ENCODE data around the gene PRRT3. TPM values are rescaled to one million over a fixed set of nuclear protein-coding genes. Genes with fewer than 3 reads are reported as not detected.

PRRT3 gene
- total and polyA plus RNA-seq, 2 of the 13 experiments (the other 11 are each of a cell fraction or from before 2014, with no cell fraction given): 0.22 to 0.44 TPM

GRCh38 chr3:9902372-9903237, 49.6 kb downstream of the PRRT3 start, which contains the start of gene IL17RE (continued):
- TF ChIP-seq ZNF563 (CRISPR knock-in tag; IDR thresholded peaks at IDR 0.05) (no peak), ONECUT2 (CRISPR knock-in tag; IDR thresholded peaks at IDR 0.05) (no peak), ZNF430 (CRISPR knock-in tag; IDR thresholded peaks at IDR 0.05) (peak; percentile 72; the same call in 1 of the 2 replicates), ZKSCAN8 (CRISPR knock-in tag; IDR thresholded peaks at IDR 0.05; ENCODE audit: borderline replicate concordance) (no peak), ZNF432 (CRISPR knock-in tag; IDR thresholded peaks at IDR 0.05; ENCODE audit: borderline replicate concordance) (no peak), ZNF234 (CRISPR knock-in tag; conservative IDR thresholded peaks at IDR 0.05) (no peak), ARID3A (IDR thresholded peaks at IDR 0.05; ENCODE audit: low read depth, low read length) (no peak), ZNF124 (CRISPR knock-in tag; IDR thresholded peaks at IDR 0.05) (no peak), BORCS8-MEF2B (CRISPR knock-in tag; IDR thresholded peaks at IDR 0.05) (no peak; the same call in 1 of the 2 replicates), KDM3A (CRISPR knock-in tag; IDR thresholded peaks at IDR 0.05; ENCODE audit: low read depth) (no peak), KLF15 (CRISPR knock-in tag; IDR thresholded peaks at IDR 0.05; ENCODE audit: borderline replicate concordance) (no peak), RFX1 (IDR thresholded peaks at IDR 0.05) (no peak), CCDC6 (CRISPR knock-in tag; IDR thresholded peaks at IDR 0.05) (no peak), ZSCAN20 (CRISPR knock-in tag; IDR thresholded peaks at IDR 0.05; ENCODE audit: borderline replicate concordance) (no peak), HINFP (CRISPR knock-in tag; IDR thresholded peaks at IDR 0.05; ENCODE audit: low read depth) (0 out of 2 replicates have a peak, but pooled peaks have one; percentile 22), MED8 (CRISPR knock-in tag; IDR thresholded peaks at IDR 0.05; ENCODE audit: insufficient replicate concordance) (peak; percentile 45), TARDBP (CRISPR knock-in tag; IDR thresholded peaks at IDR 0.05) (no peak), NR1H2 (CRISPR knock-in tag; IDR thresholded peaks at IDR 0.05; ENCODE audit: borderline replicate concordance, low read depth) (no peak), ZNF839 (CRISPR knock-in tag; IDR thresholded peaks at IDR 0.05; ENCODE audit: borderline replicate concordance) (peak; percentile 84; the same call in 1 of the 2 replicates), ZNF619 (CRISPR knock-in tag; IDR thresholded peaks at IDR 0.05) (no peak), ZBTB2 (CRISPR knock-in tag; IDR thresholded peaks at IDR 0.05; ENCODE audit: low read depth) (no peak)

All from HepG2 (cell line).